Hepatocyte (in vitro differentiated cells): ENCODE results near the gene MPV17.
"Not testable (repeated sequence)": the region's sequence is repeated elsewhere in the genome, so short reads cannot be mapped to it uniquely, and the experiment has no call there.

Experiments
- EZH2phosphoT487 ChIP-seq: fragments of 200-600 bp; sonication (generic); IDR thresholded peaks from one replicate; pipeline ENCODE4 v1.6.1; 2018; ENCODE audit warnings: antibody characterized with exemption, mild to moderate bottlenecking, low read depth, moderate library complexity; ENCODE audit not compliant: unreplicated experiment, severe bottlenecking
- TF ChIP-seq, protein P1 (sequence below): fragments of 200-600 bp; sonication (generic); IDR thresholded peaks from 2 replicates; pipeline ENCODE4 v1.5.1; 2016; ENCODE audit warnings: antibody characterized with exemption, mild to moderate bottlenecking; ENCODE audit not compliant: poor library complexity

- TF ChIP-seq, protein P1, sequence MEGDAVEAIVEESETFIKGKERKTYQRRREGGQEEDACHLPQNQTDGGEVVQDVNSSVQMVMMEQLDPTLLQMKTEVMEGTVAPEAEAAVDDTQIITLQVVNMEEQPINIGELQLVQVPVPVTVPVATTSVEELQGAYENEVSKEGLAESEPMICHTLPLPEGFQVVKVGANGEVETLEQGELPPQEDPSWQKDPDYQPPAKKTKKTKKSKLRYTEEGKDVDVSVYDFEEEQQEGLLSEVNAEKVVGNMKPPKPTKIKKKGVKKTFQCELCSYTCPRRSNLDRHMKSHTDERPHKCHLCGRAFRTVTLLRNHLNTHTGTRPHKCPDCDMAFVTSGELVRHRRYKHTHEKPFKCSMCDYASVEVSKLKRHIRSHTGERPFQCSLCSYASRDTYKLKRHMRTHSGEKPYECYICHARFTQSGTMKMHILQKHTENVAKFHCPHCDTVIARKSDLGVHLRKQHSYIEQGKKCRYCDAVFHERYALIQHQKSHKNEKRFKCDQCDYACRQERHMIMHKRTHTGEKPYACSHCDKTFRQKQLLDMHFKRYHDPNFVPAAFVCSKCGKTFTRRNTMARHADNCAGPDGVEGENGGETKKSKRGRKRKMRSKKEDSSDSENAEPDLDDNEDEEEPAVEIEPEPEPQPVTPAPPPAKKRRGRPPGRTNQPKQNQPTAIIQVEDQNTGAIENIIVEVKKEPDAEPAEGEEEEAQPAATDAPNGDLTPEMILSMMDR = not testable (repeated sequence)
- TF ChIP-seq EZH2phosphoT487 = not testable (repeated sequence)
Measured at GRCh38 chr2:27353386-27353761, 30.5 kb upstream of the MPV17 start.
